H1 (cell line): Measurements from ENCODE around the gene DPEP2. TPM values are rescaled to one million over a fixed set of nuclear protein-coding genes. Genes with fewer than 3 reads are reported as not detected.

Experiments
- CHD1 ChIP-seq: IDR thresholded peaks from 2 replicates; pipeline ENCODE4 v1.6.1; 2012; ENCODE audit warnings: low read depth, low read length, improper control_type of control experiment
- CTBP2 ChIP-seq: IDR thresholded peaks from 2 replicates; pipeline ENCODE4 v1.7.0; 2011; ENCODE audit warnings: borderline replicate concordance, mild to moderate bottlenecking, moderate library complexity, mixed read lengths, low read length; ENCODE audit not compliant: insufficient read depth, insufficient read length
- HDAC6 ChIP-seq: IDR thresholded peaks from one replicate; pipeline ENCODE4 v1.7.1; 2012; ENCODE audit warnings: low read depth, mild to moderate bottlenecking, inconsistent platforms, low read length, moderate library complexity
- JUND ChIP-seq: IDR thresholded peaks from 2 replicates; pipeline ENCODE4 v1.6.1; 2011; ENCODE audit warnings: mild to moderate bottlenecking, improper control_type of control experiment, low read length
- KDM5A ChIP-seq: fragments of 200-600 bp; IDR thresholded peaks from 2 replicates; pipeline ENCODE4 v1.7.1; 2012; ENCODE audit warnings: mild to moderate bottlenecking, low read length, inconsistent platforms, mixed read lengths
- NANOG ChIP-seq: IDR thresholded peaks from 2 replicates; pipeline ENCODE4 v1.6.1; 2011; ENCODE audit warnings: low read length, low read depth, mild to moderate bottlenecking, inconsistent platforms; ENCODE audit not compliant: insufficient read depth, poor library complexity, severe bottlenecking
- PHF8 ChIP-seq: fragments of 200-600 bp; sonication (generic); conservative IDR thresholded peaks from 2 replicates; pipeline ENCODE4 v1.7.1; 2012; ENCODE audit warnings: low read depth, mild to moderate bottlenecking, inconsistent platforms, low read length, moderate library complexity
- RAD21 ChIP-seq, 2 experiments: IDR thresholded peaks in 1 of 2; conservative IDR thresholded peaks in 1 of 2; 2 replicates each; pipeline ENCODE4 v1.6.1; 2011; ENCODE audit warnings: low read depth in 2 of 2, low read length in 2 of 2, improper control_type of control experiment in 1 of 2, inconsistent platforms in 1 of 2, mild to moderate bottlenecking in 1 of 2, moderate library complexity in 1 of 2
- RNF2 ChIP-seq: fragments of 200-900, 300-1000 bp; sonication (generic); IDR thresholded peaks from 2 replicates; pipeline ENCODE4 v1.7.1; 2016; ENCODE audit warnings: borderline replicate concordance, low read depth, mild to moderate bottlenecking, antibody characterized with exemption, low read length; ENCODE audit not compliant: poor library complexity, severe bottlenecking; ENCODE audit errors: missing control alignments
- RXRA ChIP-seq: IDR thresholded peaks from 2 replicates; pipeline ENCODE4 v1.6.1; 2011; ENCODE audit warnings: low read depth, mild to moderate bottlenecking, low read length, moderate library complexity; ENCODE audit not compliant: insufficient read depth
- SP1 ChIP-seq: IDR thresholded peaks from 2 replicates; pipeline ENCODE4 v1.6.1; 2011; ENCODE audit warnings: low read depth, low read length
- SP4 ChIP-seq: IDR thresholded peaks from 2 replicates; pipeline ENCODE4 v1.6.1; 2012; ENCODE audit warnings: low read length, inconsistent platforms
- SRF ChIP-seq: IDR thresholded peaks from 2 replicates; pipeline ENCODE4 v1.6.1; 2011; ENCODE audit warnings: mild to moderate bottlenecking, low read depth, low read length, moderate library complexity
- TAF1 ChIP-seq: IDR thresholded peaks from 2 replicates; pipeline ENCODE4 v1.6.1; 2011; ENCODE audit warnings: mild to moderate bottlenecking, low read depth, low read length
- YY1 ChIP-seq: IDR thresholded peaks from 2 replicates; pipeline ENCODE4 v1.6.1; 2011; ENCODE audit warnings: low read depth, mild to moderate bottlenecking, low read length
- polyA plus RNA-seq, 7 experiments: library from polyadenylated mRNA; depleted of rRNA in 3 of 7; stranded (reverse) in 5 of 7; unstranded in 2 of 7; fragments of >200 nt in 5 of 7; fragments of 200-250 nt in 2 of 7; gene quantifications; 1 replicate in 5 of 7; 2 replicates in 1 of 7; 4 replicates in 1 of 7; pipeline versions ENCODE4 v1.2.1 to v1.2.3, GENCODE V29; 2011 to 2013; ENCODE audit warnings: missing spikeins in 2 of 7, mixed read lengths in 2 of 7
- total RNA-seq: library from RNA; stranded (reverse); fragmentation: NEBNext Ultra II Directional; extraction: Animal tissue kit (Norgen Biotek cat#: 25700); gene quantifications from 2 replicates; pipeline ENCODE4 v1.2.1, GENCODE V29; 2021
- TF ChIP-seq, protein P1 (sequence below): IDR thresholded peaks from 2 replicates; pipeline ENCODE4 v1.6.1; 2012; ENCODE audit warnings: inconsistent platforms
- TF ChIP-seq, protein P2 (sequence below): IDR thresholded peaks from 2 replicates; pipeline ENCODE4 v1.6.1; 2012; ENCODE audit warnings: low read length, inconsistent platforms
- TF ChIP-seq, protein P3 (sequence below): IDR thresholded peaks from 2 replicates; pipeline ENCODE4 v1.6.1; 2011; ENCODE audit warnings: low read depth, mild to moderate bottlenecking, low read length; ENCODE audit not compliant: insufficient read depth
- TF ChIP-seq, protein P4 (sequence below): IDR thresholded peaks from 2 replicates; pipeline ENCODE4 v1.6.1; 2011; ENCODE audit warnings: low read length, improper control_type of control experiment

DPEP2 gene
- total and polyA plus RNA-seq, 2 of the 8 experiments (the other 6 are each of a cell fraction or from before 2014, with no cell fraction given), result not detected

DNA sequence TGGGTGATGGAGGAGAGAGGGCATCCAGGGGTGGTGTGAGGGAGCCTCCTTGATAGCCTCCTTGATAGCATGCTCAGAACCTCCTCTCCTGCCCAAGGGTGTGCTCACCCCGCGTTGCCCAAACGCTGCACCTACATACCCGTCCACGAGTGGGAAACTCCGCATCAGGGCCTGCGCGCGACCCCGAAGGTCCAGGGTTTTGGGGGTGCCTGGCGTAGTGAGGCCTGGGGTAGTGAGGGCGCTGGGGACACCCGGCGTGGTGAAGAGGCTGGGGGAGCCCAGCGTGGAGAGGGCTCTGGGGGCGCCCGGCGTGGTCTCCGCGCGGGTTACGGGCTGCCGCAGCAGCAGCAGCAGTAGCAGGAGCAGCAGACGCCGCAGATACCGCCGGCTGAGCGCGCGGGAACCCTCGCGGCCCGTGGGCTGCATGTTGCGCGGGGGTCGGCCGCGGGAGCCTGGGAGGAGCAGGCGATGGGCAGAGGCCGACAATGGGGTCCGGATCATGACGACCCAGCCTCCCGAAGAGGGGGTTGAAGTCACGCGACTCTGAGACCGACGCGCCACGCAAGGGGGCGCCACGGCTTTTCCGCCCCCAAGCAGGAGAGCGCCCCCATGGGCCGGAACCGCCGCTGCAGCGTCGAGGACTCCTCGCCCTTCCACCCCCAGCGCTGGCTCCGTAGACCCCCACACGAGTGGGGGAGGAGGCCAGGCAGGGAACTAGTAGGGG is 19.2 kb downstream of the DPEP2 start, which contains the start of gene DPEP3 (continued):
- no peak for TF ChIP-seq KDM5A
- TF ChIP-seq JUND, result peak; percentile 63; the same call in 1 of the 2 replicates
- TF ChIP-seq SP1, result no peak
- TF ChIP-seq SP4, result no peak
- TF ChIP-seq, protein P1, sequence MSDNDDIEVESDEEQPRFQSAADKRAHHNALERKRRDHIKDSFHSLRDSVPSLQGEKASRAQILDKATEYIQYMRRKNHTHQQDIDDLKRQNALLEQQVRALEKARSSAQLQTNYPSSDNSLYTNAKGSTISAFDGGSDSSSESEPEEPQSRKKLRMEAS, result peak; percentile 54; the same call in 1 of the 2 replicates
- TF ChIP-seq, protein P2, sequence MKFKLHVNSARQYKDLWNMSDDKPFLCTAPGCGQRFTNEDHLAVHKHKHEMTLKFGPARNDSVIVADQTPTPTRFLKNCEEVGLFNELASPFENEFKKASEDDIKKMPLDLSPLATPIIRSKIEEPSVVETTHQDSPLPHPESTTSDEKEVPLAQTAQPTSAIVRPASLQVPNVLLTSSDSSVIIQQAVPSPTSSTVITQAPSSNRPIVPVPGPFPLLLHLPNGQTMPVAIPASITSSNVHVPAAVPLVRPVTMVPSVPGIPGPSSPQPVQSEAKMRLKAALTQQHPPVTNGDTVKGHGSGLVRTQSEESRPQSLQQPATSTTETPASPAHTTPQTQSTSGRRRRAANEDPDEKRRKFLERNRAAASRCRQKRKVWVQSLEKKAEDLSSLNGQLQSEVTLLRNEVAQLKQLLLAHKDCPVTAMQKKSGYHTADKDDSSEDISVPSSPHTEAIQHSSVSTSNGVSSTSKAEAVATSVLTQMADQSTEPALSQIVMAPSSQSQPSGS, result no peak
- TF ChIP-seq YY1, result 0 out of 2 replicates have a peak, but pooled peaks have one; percentile 5
- no peak for TF ChIP-seq NANOG
- TF ChIP-seq HDAC6, result no peak
- no peak for TF ChIP-seq RNF2
- TF ChIP-seq, protein P3, sequence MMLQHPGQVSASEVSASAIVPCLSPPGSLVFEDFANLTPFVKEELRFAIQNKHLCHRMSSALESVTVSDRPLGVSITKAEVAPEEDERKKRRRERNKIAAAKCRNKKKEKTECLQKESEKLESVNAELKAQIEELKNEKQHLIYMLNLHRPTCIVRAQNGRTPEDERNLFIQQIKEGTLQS, result peak; percentile 63; the same call in 1 of the 2 replicates
- no peak for TF ChIP-seq CTBP2
- no peak for TF ChIP-seq CHD1
- TF ChIP-seq RAD21 (IDR thresholded peaks at IDR 0.05 in 1 of 2, conservative IDR thresholded peaks at IDR 0.05 in 1 of 2; ENCODE audit: low read depth in 2 of 2, low read length in 2 of 2), result peak; percentile 38 to 49; a peak in 3 of 4 replicates
- TF ChIP-seq SRF, result no peak
- TF ChIP-seq, protein P4, sequence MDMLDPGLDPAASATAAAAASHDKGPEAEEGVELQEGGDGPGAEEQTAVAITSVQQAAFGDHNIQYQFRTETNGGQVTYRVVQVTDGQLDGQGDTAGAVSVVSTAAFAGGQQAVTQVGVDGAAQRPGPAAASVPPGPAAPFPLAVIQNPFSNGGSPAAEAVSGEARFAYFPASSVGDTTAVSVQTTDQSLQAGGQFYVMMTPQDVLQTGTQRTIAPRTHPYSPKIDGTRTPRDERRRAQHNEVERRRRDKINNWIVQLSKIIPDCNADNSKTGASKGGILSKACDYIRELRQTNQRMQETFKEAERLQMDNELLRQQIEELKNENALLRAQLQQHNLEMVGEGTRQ, result no peak
- no peak for TF ChIP-seq RXRA
- no peak for TF ChIP-seq TAF1
- no peak for TF ChIP-seq PHF8
